ENCODE data around the gene NCAPG2. TPM values are rescaled to one million over a fixed set of nuclear protein-coding genes. Genes with fewer than 3 reads are reported as not detected.

NCAPG2 gene
- polyA plus RNA-seq, 1 experiment, result 19.5 TPM

GRCh38 chr7:158603773-158604755 lies 100.5 kb downstream of the NCAPG2 start:
- ChIA-PET CTCF (interaction anchor here (1.4 kb wide), 1 partner anchor 12 kb away, joined by 3 read pairs; no protein-coding TSS in a partner anchor), POLR2A (no interaction called here)
- DNase-seq (ENCODE audit: low read depth), result no peak
- TF ChIP-seq CTCF (IDR thresholded peaks at IDR 0.05; ENCODE audit: insufficient read depth, low read depth, low read length), result no peak
- H3K36me3 ChIP-seq (ENCODE audit: control insufficient read depth, insufficient read depth, low read length), result no peaks in the 10 kb centered on the region
- no peak overlapping the region for H3K4me3 ChIP-seq (ENCODE audit: low read depth, low read length)
- H3K27me3 ChIP-seq (ENCODE audit: control insufficient read depth, insufficient read depth, low read length), result no peaks in the 10 kb centered on the region

- H3K27me3 ChIP-seq (ENCODE audit: control insufficient read depth, insufficient read depth, low read length), result no peaks in the 10 kb centered on the region
- DNase-seq (ENCODE audit: low read depth), result no peak
- TF ChIP-seq CTCF (IDR thresholded peaks at IDR 0.05; ENCODE audit: insufficient read depth, low read depth, low read length), result no peak
- CTCF ChIA-PET, result interaction anchor here (1.4 kb wide), 1 partner anchor 13 kb away, joined by 3 read pairs; no protein-coding TSS in a partner anchor
- POLR2A ChIA-PET, result no interaction called here
- H3K4me3 ChIP-seq (ENCODE audit: low read depth, low read length), result no peak overlapping the region
- H3K36me3 ChIP-seq (ENCODE audit: control insufficient read depth, insufficient read depth, low read length), result no peaks in the 10 kb centered on the region
Observed at GRCh38 chr7:158602905-158603772, 101.5 kb downstream of the NCAPG2 start.

GRCh38 chr7:158602041-158602440 lies 102.6 kb downstream of the NCAPG2 start:
- no peaks in the 10 kb centered on the region for H3K36me3 ChIP-seq (ENCODE audit: control insufficient read depth, insufficient read depth, low read length)

GRCh38 chr7:158601090-158601489 lies 103.5 kb downstream of the NCAPG2 start:
- DNase-seq (ENCODE audit: low read depth), result no peak
- no peaks in the 10 kb centered on the region for H3K36me3 ChIP-seq (ENCODE audit: control insufficient read depth, insufficient read depth, low read length)
- ChIA-PET CTCF (no interaction called here), POLR2A (no interaction called here)
- H3K27me3 ChIP-seq (ENCODE audit: control insufficient read depth, insufficient read depth, low read length), result no peaks in the 10 kb centered on the region
- no peak overlapping the region for H3K4me3 ChIP-seq (ENCODE audit: low read depth, low read length)
- no peak for TF ChIP-seq CTCF (IDR thresholded peaks at IDR 0.05; ENCODE audit: insufficient read depth, low read depth, low read length)

More at GRCh38 chr7:158602041-158602440, 102.6 kb downstream of the NCAPG2 start:
- no peak for TF ChIP-seq CTCF (IDR thresholded peaks at IDR 0.05; ENCODE audit: insufficient read depth, low read depth, low read length)
- DNase-seq (ENCODE audit: low read depth), result no peak
- Histone ChIP-seq H3K27me3 (ENCODE audit: control insufficient read depth, insufficient read depth, low read length) (no peaks in the 10 kb centered on the region), H3K4me3 (ENCODE audit: low read depth, low read length) (no peak overlapping the region)
- ChIA-PET POLR2A (no interaction called here), CTCF (no interaction called here)

- DNase-seq (ENCODE audit: low read depth), result no peak
- no peak for TF ChIP-seq CTCF (IDR thresholded peaks at IDR 0.05; ENCODE audit: insufficient read depth, low read depth, low read length)
- ChIA-PET POLR2A (no interaction called here), CTCF (no interaction called here)
- no peak overlapping the region for H3K4me3 ChIP-seq (ENCODE audit: low read depth, low read length)
- H3K36me3 ChIP-seq (ENCODE audit: control insufficient read depth, insufficient read depth, low read length), result no peaks in the 10 kb centered on the region
- H3K27me3 ChIP-seq (ENCODE audit: control insufficient read depth, insufficient read depth, low read length), result no peaks in the 10 kb centered on the region
Observed at GRCh38 chr7:158596745-158597144, 107.9 kb downstream of the NCAPG2 start.
